GM21447 (cell line): ENCODE data around the gene SLC35D2.
"Not testable (repeated sequence)": the region's sequence is repeated elsewhere in the genome, so short reads cannot be mapped to it uniquely, and the experiment has no call there.

ENCODE experiments used
- ATAC-seq: cut with Tn5 transposase; IDR thresholded peaks from one replicate; pipeline ENCODE4 v1.9.1; 2021; ENCODE audit not compliant: unreplicated experiment

Gene SLC35D2

DNA sequence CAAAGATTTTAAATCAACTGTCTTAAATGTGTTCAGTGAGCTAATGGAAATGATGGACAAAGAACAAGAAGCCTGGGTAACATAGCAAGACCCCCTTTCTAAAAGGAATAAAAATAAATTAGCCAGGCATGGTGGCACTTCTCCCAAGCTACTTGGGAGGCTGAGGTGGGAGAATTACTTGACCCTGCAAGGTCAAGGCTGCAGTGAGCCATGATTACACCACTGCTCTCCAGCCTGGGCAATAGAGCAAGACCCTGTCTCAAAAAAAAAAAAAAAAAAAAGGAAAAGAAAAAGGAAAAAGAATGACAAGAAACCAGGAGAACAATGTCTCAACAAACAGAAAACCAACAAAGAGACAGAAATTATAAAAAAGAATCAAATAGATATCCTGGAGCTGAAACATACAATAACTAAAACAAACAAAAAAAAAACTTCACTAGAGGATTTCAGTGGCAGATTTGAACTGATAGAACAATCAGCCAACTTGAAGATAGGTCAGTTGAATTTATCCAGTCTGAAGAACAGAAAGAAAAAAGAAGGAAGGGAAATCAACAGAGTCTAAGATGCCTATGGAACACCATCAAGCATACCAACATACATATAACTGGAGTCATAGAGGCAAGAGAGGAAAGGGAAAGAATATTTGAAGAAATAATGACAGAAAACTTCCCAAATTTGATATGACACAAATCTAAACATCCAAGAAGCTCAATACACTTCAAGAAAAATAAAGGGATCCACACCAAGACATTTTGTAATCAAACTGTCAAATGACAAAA lies 16.8 kb upstream of the SLC35D2 start:
- ATAC-seq = no peak

DNA sequence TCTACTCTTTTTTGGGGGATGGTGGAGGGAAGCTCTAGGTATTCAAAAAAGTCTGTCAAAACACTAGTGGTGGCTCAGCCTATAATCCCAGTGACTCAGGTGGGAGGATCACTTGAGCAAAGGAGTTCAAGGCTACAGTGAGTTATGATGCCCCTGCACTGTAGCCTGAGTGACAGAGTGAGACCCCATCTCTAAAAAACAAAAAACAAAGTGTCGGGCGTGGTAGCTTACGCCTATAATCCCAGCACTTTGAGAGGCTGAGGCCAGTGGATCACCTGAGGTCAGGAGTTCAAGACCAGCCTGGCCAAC lies 15.8 kb upstream of the SLC35D2 start:
- no peak for ATAC-seq

DNA sequence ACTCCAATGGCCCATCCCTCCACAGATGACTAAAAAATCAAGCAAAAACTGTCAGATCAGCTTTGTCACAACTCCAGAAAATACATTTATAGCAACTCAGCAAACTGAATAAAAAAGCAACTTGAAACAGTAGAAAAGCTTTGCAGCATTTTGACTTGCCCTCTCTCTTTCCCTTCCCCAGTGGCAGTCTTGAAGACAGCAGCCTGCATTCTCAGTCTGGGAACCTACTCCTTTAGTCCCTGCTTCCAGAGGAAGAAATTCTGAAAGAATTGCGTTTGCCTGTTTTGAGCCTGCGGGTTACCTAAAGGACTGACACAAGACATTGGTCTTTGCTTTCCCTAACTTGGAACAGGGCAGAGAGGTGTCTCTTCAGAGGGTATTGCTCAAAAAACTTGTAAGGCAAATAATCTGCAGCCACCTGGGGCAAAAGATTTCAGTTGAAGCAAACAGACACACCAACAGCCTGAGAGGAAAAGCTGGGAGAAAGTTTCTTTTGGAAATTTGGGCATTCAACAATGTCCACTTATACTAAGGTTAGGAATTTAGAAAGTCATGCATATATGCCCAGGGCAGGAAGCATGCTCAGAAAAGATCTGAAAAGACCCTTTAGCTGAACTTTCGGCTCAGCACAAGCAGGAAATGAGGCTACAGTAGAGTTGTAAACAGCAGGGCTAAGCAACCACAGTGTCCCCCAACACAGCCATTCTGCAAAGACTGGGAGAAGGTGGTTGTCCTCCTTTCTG lies 15.2 kb upstream of the SLC35D2 start:
- peak; percentile 91 for ATAC-seq

DNA sequence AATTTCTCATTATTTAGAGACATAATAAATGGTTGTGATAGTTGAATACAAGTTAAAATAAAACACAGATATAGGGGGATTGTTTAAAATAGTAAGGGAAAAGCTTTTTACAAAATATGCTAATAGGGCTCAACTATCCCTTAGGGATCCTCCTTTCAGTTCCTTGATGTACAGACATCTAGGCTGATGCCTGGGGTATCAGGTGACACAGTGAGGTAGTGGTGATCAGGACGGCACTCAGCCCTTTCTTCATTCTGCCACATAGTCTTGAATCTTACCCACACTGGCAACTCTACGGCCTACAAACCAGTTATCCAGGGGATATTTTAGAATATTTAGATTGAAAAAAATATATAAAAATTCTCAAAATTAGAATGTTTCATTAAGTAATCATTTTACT lies 12.5 kb upstream of the SLC35D2 start:
- ATAC-seq = no peak

DNA sequence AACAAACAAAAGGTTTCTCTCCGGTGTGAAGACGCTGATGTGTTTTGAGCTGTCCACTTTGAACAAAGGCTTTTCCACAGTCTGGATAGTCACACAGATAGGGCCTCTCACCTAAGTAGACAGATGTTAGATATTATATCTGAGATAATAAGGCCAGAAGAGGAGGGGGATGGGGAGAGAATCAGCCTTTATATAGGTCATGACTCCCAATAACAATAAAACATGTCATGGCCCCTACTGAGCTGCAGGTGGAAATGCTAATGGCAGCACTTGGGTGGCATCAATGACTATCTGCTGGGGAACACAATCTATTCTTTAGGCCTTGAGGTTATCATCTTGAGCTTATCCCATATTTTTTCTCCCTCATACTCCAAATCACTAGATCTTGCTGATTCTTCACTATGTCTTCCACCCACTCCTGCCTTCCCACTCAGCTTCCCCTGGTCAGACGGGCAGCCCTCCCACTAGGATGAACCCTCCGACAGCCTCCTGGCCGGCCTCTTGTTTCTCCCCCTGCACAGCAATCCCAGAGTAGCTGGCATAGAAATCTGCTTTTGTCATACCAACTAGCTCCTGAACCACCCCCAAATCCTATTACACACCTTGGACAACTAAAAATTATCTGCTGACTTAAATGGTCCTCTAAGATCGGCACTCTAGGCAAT lies 11.5 kb upstream of the SLC35D2 start:
- ATAC-seq = no peak

DNA sequence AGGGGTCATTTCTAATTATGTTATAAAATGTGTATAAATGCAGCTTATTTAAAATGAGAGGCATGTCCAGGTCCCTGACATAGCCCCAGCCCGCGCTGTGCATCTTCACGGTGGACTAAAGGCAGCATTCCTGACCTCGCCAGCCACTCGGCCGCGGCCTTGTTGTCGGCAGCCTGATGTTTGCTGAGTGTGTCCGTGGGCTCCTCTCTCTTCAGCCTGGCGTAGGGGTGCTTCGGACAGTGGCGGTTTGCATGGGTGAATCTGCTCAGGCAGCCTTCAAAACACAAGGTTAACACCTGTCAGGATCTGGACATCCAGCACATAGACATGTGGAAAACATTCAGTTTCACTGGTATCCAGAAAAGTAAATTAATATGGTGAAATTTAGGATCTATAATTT lies 8.8 kb upstream of the SLC35D2 start:
- ATAC-seq = no peak

DNA sequence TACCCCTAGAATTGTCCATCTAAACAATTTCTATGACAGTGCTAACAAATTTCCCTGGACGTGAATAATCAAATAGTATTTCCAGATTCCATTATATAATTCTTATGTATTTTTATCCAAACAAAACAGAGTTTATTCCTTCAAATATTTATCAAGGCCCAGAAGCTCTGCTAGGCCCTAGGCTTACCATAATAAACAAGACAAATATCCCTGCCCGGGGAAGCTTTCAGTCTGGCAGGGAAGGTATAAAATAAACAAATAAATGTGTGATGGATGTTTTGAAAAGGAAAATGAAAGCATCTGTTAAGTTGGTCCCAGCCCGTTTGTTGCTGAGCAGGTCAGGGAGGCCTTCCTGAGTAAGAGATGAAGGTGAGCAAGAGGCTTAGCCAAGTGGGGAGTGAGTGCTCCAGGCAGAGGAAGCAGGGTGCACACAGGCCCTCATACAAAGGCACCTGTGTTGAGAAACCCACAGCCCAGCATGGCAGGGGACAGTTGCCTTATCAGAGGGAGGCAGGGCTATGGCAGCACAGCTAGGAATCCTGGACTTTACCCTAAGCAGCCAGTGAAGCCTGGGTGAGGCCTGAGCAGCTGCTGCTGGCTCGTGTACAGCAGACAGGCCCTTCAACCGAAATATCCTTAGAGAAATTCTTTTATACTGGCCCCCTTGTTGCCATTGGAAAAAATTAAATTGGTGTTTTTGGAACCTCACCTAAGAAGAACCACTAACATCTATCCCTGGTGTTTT lies 7.7 kb upstream of the SLC35D2 start:
- no peak for ATAC-seq

DNA sequence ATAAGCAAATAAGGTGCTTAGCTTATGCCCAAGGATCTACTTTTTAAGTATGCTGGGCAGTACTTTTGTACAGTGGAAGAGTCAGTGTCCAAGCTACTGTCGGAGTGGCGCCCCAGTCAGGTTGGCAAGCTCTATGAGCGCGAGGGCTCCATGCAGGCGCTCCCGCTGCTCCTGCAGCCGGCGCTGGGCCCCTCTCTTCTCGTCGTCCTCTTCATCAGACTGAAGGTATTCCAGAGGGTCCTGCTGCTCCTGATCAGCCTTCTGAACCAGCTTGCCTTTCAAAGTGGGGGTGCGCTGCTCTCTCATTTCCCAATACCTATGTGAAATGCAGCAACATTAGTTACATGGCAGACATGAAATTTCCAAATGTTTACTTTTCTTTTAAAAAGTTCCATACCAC lies 4.6 kb upstream of the SLC35D2 start:
- no peak for ATAC-seq

DNA sequence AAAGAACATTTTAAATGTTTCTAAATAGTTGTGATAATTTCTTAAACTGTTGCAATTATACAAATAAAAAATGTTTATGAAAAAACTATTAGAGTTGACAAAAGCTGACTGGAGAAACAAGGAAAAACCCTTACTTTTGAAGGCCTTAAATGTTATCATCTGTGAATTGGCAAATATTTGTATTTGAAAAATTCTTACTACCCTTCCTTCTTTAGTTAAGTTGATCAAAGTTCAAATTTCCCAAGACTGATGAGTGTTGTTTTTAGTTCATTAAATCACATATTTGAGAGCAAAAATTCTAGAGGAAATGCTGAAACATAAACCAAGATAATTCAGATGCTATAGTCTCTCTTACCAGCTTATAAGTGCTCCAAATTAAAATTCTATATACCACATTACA lies 2.6 kb upstream of the SLC35D2 start:
- ATAC-seq = no peak

DNA sequence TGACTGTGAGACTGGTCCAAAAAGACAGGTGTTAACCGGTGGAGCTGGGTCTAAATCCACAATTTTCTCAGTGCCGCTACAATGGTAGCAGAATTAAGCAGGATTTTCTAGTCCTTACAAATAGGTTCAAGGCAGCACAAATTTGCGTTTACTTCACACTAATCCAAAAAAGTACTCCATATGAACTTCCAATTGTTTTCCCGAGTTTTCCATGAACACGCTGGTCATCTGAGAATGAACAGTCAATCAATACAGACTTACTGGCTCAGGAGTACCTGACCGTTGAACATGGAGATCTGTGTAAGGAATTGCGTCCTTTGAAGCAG lies 709 bp downstream of the SLC35D2 start:
- no peak for ATAC-seq

DNA sequence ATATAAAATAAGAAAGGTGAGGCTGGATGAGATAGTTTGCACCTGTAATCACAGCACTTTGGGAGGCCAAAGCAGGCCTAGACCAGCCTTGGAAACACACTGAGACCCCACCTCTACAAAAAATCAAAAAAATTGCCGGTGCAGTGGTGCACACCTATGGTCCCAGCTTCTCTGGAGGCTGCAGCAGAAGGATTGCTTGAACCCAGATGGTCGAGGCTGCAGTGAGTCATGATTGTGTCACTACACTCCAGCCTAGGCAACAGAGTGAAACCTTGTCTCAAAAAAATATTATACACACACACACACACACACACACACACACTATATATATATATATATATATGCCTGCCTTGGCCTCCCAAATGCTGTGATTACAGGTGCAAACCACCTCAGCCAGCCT lies 1.3 kb downstream of the SLC35D2 start:
- no peak for ATAC-seq

DNA sequence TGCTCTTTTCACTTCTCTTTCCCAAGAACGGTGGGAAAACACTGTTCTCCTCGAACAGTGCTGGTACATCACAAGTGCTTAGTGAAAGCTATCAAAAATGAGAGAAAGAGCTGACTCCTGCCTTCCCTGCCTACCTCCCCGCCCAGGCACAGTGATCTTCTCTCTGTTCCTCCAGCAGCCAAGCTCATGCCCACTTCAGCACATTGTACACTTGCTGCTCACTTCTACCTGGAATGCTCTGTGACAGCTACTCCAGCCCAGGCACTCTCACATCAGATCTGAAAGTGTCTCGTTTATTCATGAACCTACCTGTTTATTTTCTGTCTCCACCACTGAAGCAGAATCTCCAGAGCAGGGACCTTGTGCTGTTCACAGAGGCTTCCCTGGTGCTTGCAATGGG lies 1.8 kb downstream of the SLC35D2 start:
- ATAC-seq = no peak

DNA sequence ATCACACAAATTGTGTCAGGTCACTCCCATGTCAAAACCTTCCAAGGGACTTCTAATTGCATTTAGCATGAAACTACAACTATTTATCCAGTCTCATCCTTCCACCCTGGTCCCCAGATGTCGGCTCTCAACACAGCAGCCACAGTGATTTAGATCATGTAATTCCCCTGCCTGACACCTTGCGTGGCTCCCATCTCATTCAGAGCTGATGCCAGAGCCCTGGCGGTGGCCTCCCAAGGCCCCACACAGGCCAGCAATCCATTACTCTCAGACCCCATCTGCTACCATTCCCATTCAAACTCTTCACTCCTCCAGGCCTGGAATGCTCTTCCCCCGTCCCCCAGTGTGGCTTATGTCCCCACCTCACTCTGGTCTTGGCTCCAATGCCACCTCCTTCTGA lies 2.4 kb downstream of the SLC35D2 start:
- ATAC-seq = no peak

DNA sequence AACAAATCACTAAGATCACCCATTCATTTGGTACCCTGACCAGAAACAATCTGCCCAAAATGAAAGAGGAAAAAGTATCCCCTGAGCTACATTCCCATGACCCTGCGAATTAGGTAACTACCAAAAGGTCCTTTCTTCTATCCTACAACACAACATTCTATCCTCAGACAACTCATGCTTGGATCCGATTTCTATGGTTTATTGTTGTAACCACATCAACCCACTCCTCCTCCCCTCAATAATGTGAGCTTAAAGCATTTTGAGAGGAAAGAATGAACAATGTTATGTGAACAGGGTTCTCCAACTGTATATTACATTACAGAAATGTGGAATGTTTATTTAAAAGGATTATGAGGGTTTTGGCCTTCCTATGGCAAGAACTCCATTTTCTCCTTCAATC lies 4.0 kb downstream of the SLC35D2 start:
- no peak for ATAC-seq

DNA sequence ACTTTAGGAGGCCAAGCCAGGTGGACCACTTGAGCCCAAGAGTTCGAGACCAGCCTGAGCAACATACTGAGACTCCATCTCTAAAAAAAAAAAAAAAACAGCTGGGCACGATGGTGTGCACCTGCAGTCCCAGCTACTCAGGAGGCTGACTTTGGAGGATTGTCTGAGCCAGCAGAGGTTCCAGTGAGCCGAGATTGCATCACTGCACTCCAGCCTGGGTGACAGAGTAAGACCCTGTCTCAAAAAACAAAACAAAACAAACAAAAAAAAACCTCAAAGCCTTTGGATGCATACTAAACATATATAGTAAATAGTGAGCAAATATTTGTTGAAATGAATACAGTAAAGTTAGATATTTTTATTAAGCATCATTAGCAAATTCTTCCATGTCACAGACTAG lies 5.3 kb downstream of the SLC35D2 start:
- no peak for ATAC-seq

DNA sequence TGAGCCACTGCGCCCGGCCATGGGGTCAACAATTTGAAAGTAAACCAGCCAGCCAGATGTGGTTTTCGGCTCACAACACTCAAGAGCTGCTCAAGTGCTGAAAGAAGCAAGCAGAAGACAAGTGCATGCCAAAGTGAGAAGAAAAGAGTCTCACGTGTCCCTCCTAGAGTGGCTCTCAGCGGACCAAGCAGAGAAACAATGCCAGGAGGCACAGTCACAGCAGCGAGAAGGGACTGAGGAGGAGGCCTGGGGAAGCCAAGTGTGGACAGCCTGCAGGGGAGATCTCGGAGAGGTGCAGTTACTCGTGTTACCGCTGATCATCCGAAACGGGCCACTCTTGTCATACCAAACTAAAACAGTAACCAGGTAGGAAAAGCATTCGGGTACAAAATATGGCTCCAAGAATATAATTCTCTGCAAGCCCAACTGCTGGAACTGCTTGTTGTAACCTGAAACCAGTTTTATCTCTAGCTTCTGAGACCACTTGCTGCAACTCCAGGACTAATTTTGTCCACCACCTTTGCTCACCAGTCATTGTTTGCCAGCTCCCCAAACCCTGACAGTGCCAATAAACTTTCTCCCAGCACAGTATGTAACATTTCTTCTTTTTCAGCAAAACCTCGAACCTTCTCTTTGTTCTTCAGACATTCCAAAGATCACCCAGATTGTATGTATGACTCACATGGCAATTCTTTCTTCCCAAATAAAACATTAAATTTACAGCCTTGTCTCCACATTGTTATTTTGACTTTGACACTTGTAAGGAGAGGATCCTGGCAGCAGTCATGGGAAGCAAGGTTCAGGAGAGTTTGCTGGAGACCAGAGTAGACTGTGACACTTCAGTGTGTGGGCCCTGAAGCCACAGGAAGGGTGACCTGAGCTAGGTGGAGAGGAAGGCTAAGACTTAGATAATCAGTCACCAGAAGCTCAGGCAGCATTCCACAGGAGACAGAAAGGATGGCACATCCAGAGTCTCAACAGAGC lies 6.3 kb downstream of the SLC35D2 start:
- no peak for ATAC-seq

DNA sequence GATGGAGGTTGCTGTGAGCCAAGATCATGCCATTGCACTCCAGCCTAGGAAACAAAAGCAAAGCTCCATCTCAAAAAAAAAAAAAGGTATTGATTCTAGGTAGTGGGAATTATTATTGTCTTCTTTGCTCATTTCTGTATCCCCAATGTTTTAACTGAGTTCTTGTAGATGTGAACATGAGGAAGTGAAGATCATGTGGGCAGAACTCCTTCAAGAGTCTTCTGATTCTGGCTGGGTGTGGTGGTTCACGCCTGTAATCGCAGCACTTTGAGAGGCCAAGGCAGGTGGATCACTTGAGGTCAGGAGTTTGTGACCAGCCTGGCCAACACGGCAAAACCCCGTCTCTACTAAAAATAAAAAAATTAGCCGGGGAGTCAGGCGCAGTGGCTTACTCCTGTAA lies 8.0 kb downstream of the SLC35D2 start:
- ATAC-seq = not testable (repeated sequence)

DNA sequence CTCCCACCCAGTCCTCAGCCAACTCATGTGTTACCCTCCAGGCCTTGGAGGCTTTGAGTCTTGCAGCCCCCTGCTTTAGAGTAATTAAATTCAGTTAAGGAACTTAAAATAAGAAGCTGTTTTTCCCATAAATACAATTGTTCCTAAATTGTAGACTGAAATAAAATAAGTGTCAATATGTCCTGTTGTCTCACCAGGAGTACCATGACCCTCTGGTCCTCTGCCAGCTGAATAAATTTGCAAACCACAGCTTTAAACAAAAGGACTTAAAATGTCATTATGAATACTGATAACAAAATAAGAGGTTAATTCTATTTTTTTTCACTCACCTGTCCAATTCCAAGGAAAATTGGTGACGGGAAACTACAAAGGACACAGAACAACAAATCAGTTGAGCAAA lies 15.6 kb downstream of the SLC35D2 start:
- no peak for ATAC-seq

DNA sequence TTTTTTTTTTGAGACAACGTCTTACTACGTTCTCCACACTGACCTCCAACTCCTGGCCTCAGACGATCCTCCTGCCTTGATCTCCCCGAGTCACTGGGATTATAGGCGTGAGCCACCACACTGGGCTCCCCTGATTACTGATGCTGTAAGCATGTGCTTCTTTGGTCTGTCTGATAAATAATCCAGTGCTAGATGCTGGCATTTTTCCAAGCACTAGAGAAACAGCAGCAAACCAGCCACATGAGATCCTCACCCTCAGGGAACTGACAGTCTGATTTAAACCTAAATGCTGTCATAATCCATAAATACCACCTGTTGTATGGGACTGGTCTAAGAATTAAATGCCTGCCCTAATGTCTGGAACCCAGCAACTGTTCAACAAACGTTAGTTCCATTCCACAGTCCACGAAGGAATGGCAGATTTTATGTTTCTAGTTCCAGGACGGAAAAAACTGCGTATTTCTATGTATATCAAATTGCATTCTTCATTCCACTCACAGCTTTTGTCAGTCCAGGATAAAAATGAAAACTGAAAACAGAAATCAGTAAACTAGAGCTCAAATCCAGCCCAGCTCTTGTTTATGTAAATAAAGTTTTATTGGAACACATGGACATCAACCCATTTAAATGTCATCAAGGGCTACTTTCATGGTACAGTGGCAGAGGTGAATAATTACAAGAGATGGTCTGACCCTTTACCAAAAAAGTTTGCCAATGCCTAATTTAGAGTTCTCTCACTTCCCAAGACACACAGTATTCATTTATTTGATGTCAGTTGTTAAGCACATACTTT lies 20.1 kb downstream of the SLC35D2 start:
- ATAC-seq = no peak

DNA sequence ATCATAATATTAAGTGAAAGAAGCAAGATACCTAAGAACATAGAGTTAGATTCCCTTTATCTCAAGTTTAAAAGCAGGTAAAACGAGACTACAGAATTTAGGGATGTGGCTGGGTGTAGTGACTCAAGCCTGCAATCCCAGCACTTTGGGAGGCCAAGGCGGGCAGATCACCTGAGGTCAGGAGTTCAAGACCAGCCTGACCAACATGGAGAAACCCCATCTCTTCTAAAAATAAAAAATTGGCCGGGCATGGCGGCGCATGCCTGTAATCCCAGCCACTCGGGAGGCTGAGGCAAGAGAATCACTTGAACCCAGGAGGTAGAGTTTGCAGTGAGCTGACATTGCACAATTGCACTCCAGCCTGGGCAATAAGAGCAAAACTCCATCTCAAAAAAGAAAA lies 21.4 kb downstream of the SLC35D2 start:
- ATAC-seq = not testable (repeated sequence)
